Measurements from ENCODE around the gene LPAR3.

LPAR3 gene

DNA sequence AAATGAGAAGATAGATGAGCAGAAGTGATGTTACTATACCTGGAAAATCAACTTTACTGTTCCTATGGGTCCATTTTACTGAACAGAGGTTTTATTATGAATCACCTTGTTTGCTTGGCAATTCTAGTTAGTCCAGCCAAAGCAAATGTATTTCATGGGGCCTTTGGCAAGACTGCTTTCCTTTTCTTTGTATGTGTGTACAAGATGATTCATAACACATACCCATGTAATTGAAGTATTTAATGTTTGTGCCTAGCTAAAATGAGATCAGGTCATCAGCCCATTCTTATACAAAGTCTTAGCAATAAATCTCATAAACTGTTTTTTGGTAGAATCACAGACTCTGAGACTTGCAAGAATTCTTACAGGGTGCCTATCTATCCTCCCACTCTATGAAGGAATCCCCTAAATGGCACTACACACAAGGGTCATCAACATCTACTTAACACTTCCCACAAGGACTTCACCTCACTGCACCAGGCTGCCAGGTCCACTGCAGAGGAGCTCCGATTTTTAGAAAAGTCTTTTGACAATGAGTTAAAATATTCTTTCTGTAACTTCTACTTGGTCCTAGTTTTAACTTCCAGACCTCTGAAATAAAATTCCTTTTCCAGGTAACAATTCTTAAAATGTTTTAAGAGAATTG, 58.5 kb downstream of the LPAR3 start:
- H3K27me3 ChIP-seq (ENCODE audit: control insufficient read depth in 2 of 2, insufficient read depth in 2 of 2, low read length in 2 of 2): peaks cover 0 to 3% of the 10 kb centered on the region in 2 donors
- H3K9me3 ChIP-seq (ENCODE audit: control insufficient read depth in 2 of 2, low read length in 2 of 2): no peaks in the 10 kb centered on the region
- no peaks in the 10 kb centered on the region for H3K4me1 ChIP-seq (ENCODE audit: control insufficient read depth in 2 of 2, insufficient read depth in 2 of 2, low read length in 2 of 2)
- H3K4me3 ChIP-seq (ENCODE audit: low read length in 2 of 2): no peak overlapping the region
- no peak overlapping the region for H3K27ac ChIP-seq (ENCODE audit: low read depth in 2 of 2, low read length in 2 of 2)
- no peaks in the 10 kb centered on the region for H3K36me3 ChIP-seq (ENCODE audit: control insufficient read depth in 2 of 2, insufficient read depth in 2 of 2, low read length in 2 of 2)
- no peak overlapping the region for H3K9ac ChIP-seq (ENCODE audit: low read depth in 1 of 2, low read length in 2 of 2)

- no peak overlapping the region for H3K27ac ChIP-seq (ENCODE audit: low read depth in 2 of 2, low read length in 2 of 2)
Measured at GRCh38 chr1:84833194-84833593, 59.8 kb downstream of the LPAR3 start.

GRCh38 chr1:84830136-84830535, 62.9 kb downstream of the LPAR3 start:
- Histone ChIP-seq H3K4me1 (ENCODE audit: control insufficient read depth in 2 of 2, insufficient read depth in 2 of 2, low read length in 2 of 2) (no peaks in the 10 kb centered on the region), H3K27ac (ENCODE audit: low read depth in 2 of 2, low read length in 2 of 2) (no peak overlapping the region), H3K9me3 (ENCODE audit: control insufficient read depth in 2 of 2, low read length in 2 of 2) (no peaks in the 10 kb centered on the region), H3K27me3 (ENCODE audit: control insufficient read depth in 2 of 2, insufficient read depth in 2 of 2, low read length in 2 of 2) (no peaks in the 10 kb centered on the region), H3K36me3 (ENCODE audit: control insufficient read depth in 2 of 2, insufficient read depth in 2 of 2, low read length in 2 of 2) (no peaks in the 10 kb centered on the region), H3K4me3 (ENCODE audit: low read length in 2 of 2) (no peak overlapping the region), H3K9ac (ENCODE audit: low read depth in 1 of 2, low read length in 2 of 2) (no peak overlapping the region)

More at GRCh38 chr1:84833194-84833593, 59.8 kb downstream of the LPAR3 start:
- no peaks in the 10 kb centered on the region for H3K9me3 ChIP-seq (ENCODE audit: control insufficient read depth in 2 of 2, low read length in 2 of 2)
- H3K9ac ChIP-seq (ENCODE audit: low read depth in 1 of 2, low read length in 2 of 2): no peak overlapping the region
- no peaks in the 10 kb centered on the region for H3K4me1 ChIP-seq (ENCODE audit: control insufficient read depth in 2 of 2, insufficient read depth in 2 of 2, low read length in 2 of 2)
- H3K27me3 ChIP-seq (ENCODE audit: control insufficient read depth in 2 of 2, insufficient read depth in 2 of 2, low read length in 2 of 2): no peaks in the 10 kb centered on the region
- no peaks in the 10 kb centered on the region for H3K36me3 ChIP-seq (ENCODE audit: control insufficient read depth in 2 of 2, insufficient read depth in 2 of 2, low read length in 2 of 2)
- no peak overlapping the region for H3K4me3 ChIP-seq (ENCODE audit: low read length in 2 of 2)

GRCh38 chr1:84827976-84828375, 65.0 kb downstream of the LPAR3 start:
- Histone ChIP-seq H3K4me1 (ENCODE audit: control insufficient read depth in 2 of 2, insufficient read depth in 2 of 2, low read length in 2 of 2) (no peaks in the 10 kb centered on the region), H3K9me3 (ENCODE audit: control insufficient read depth in 2 of 2, low read length in 2 of 2) (no peaks in the 10 kb centered on the region), H3K27me3 (ENCODE audit: control insufficient read depth in 2 of 2, insufficient read depth in 2 of 2, low read length in 2 of 2) (no peaks in the 10 kb centered on the region), H3K36me3 (ENCODE audit: control insufficient read depth in 2 of 2, insufficient read depth in 2 of 2, low read length in 2 of 2) (no peaks in the 10 kb centered on the region), H3K4me3 (ENCODE audit: low read length in 2 of 2) (no peak overlapping the region), H3K9ac (ENCODE audit: low read depth in 1 of 2, low read length in 2 of 2) (no peak overlapping the region), H3K27ac (ENCODE audit: low read depth in 2 of 2, low read length in 2 of 2) (no peak overlapping the region)

DNA sequence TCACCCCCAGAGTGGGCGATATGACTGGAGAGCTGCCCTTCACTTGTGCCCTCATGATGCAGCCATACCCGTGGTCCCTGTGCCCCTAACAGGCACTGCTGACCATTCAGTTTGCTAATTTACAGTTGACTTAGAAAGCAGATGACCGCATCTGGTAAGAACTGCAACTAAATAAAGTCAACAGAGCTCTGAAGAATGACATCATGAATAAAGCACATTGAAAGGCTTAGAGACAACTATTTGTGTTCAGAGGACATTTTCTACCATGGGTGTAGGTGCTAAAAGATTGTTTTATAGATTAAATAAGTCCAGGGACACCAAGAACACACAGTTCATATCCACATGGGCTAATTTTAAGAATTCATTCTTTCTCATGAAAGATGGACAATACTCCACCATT, 65.5 kb downstream of the LPAR3 start:
- Histone ChIP-seq H3K4me1 (ENCODE audit: control insufficient read depth in 2 of 2, insufficient read depth in 2 of 2, low read length in 2 of 2) (no peaks in the 10 kb centered on the region), H3K4me3 (ENCODE audit: low read length in 2 of 2) (no peak overlapping the region), H3K27me3 (ENCODE audit: control insufficient read depth in 2 of 2, insufficient read depth in 2 of 2, low read length in 2 of 2) (no peaks in the 10 kb centered on the region), H3K9ac (ENCODE audit: low read depth in 1 of 2, low read length in 2 of 2) (no peak overlapping the region), H3K27ac (ENCODE audit: low read depth in 2 of 2, low read length in 2 of 2) (no peak overlapping the region), H3K36me3 (ENCODE audit: control insufficient read depth in 2 of 2, insufficient read depth in 2 of 2, low read length in 2 of 2) (no peaks in the 10 kb centered on the region), H3K9me3 (ENCODE audit: control insufficient read depth in 2 of 2, low read length in 2 of 2) (no peaks in the 10 kb centered on the region)

DNA sequence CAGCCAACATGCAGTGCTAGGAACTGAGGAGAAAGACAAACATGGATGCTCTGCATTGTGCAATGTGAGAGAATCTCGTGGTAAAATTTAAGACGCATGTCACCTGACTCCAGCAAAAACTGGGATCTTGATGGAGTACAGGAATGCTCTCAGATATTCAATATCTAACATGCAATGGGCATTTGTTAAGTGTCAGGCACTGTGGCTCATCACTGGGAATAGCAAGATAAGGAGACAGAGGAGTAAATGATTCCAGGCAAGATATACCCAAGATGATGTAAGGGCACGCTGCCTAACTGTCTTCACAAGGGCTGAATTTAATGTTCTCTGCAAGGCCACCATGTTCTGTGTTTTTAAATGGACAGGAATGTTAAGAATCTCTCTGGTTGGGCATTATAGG, 67.8 kb downstream of the LPAR3 start:
- Histone ChIP-seq H3K9ac (ENCODE audit: low read depth in 1 of 2, low read length in 2 of 2) (no peak overlapping the region), H3K27ac (ENCODE audit: low read depth in 2 of 2, low read length in 2 of 2) (no peak overlapping the region), H3K27me3 (ENCODE audit: control insufficient read depth in 2 of 2, insufficient read depth in 2 of 2, low read length in 2 of 2) (no peaks in the 10 kb centered on the region), H3K36me3 (ENCODE audit: control insufficient read depth in 2 of 2, insufficient read depth in 2 of 2, low read length in 2 of 2) (no peaks in the 10 kb centered on the region), H3K4me3 (ENCODE audit: low read length in 2 of 2) (no peak overlapping the region), H3K9me3 (ENCODE audit: control insufficient read depth in 2 of 2, low read length in 2 of 2) (no peaks in the 10 kb centered on the region), H3K4me1 (ENCODE audit: control insufficient read depth in 2 of 2, insufficient read depth in 2 of 2, low read length in 2 of 2) (no peaks in the 10 kb centered on the region)

DNA sequence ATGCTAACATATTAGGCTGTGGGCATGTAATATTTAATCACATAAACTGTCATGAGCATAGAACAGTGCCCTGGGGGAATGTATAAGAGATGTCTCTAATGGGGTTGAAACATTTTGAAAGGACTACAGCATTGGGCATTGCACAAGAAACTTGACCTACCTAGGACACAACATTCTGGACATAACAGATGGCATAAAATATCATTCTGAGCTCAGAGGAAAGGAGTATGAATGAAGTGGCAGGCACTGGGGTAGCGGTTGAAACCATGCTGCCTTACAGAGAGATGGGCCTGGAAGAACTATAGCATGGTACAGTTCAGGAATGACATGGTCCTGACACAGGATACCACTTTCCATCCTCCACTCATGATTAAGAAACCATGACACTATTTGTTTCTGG, 69.0 kb downstream of the LPAR3 start:
- no peaks in the 10 kb centered on the region for H3K4me1 ChIP-seq (ENCODE audit: control insufficient read depth in 2 of 2, insufficient read depth in 2 of 2, low read length in 2 of 2)
- no peak overlapping the region for H3K9ac ChIP-seq (ENCODE audit: low read depth in 1 of 2, low read length in 2 of 2)
- H3K36me3 ChIP-seq (ENCODE audit: control insufficient read depth in 2 of 2, insufficient read depth in 2 of 2, low read length in 2 of 2): no peaks in the 10 kb centered on the region
- H3K27ac ChIP-seq (ENCODE audit: low read depth in 2 of 2, low read length in 2 of 2): no peak overlapping the region
- H3K9me3 ChIP-seq (ENCODE audit: control insufficient read depth in 2 of 2, low read length in 2 of 2): no peaks in the 10 kb centered on the region
- H3K27me3 ChIP-seq (ENCODE audit: control insufficient read depth in 2 of 2, insufficient read depth in 2 of 2, low read length in 2 of 2): no peaks in the 10 kb centered on the region
- H3K4me3 ChIP-seq (ENCODE audit: low read length in 2 of 2): no peak overlapping the region

DNA sequence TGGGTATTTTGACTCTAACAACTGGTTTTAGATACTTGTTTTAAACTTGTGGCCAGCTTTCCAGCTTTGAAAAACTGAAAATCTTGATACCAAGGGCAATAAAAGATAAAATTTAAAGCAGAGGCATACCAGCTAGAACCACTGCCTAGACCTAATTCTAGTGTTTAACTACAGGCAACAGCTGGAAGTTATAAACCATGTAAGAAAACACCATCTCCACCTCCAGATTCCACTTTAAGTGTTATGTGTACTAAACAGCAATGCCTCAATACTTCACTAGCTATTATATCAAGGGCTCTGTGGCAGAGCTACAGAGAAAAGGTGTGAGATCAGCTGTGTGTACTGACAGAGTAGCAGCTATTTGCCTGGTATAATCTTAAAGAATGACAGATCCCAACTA, 69.5 kb downstream of the LPAR3 start:
- H3K27ac ChIP-seq (ENCODE audit: low read depth in 2 of 2, low read length in 2 of 2): no peak overlapping the region
- H3K9me3 ChIP-seq (ENCODE audit: control insufficient read depth in 2 of 2, low read length in 2 of 2): no peaks in the 10 kb centered on the region
- no peaks in the 10 kb centered on the region for H3K4me1 ChIP-seq (ENCODE audit: control insufficient read depth in 2 of 2, insufficient read depth in 2 of 2, low read length in 2 of 2)
- no peaks in the 10 kb centered on the region for H3K27me3 ChIP-seq (ENCODE audit: control insufficient read depth in 2 of 2, insufficient read depth in 2 of 2, low read length in 2 of 2)
- H3K4me3 ChIP-seq (ENCODE audit: low read length in 2 of 2): no peak overlapping the region
- H3K9ac ChIP-seq (ENCODE audit: low read depth in 1 of 2, low read length in 2 of 2): no peak overlapping the region
- H3K36me3 ChIP-seq (ENCODE audit: control insufficient read depth in 2 of 2, insufficient read depth in 2 of 2, low read length in 2 of 2): no peaks in the 10 kb centered on the region

GRCh38 chr1:84810343-84810742, 82.7 kb downstream of the LPAR3 start:
- Histone ChIP-seq H3K4me3 (ENCODE audit: low read length in 2 of 2) (no peak overlapping the region), H3K4me1 (ENCODE audit: control insufficient read depth in 2 of 2, insufficient read depth in 2 of 2, low read length in 2 of 2) (no peaks in the 10 kb centered on the region), H3K27ac (ENCODE audit: low read depth in 2 of 2, low read length in 2 of 2) (no peak overlapping the region), H3K36me3 (ENCODE audit: control insufficient read depth in 2 of 2, insufficient read depth in 2 of 2, low read length in 2 of 2) (no peaks in the 10 kb centered on the region), H3K27me3 (ENCODE audit: control insufficient read depth in 2 of 2, insufficient read depth in 2 of 2, low read length in 2 of 2) (no peaks in the 10 kb centered on the region), H3K9me3 (ENCODE audit: control insufficient read depth in 2 of 2, low read length in 2 of 2) (no peaks in the 10 kb centered on the region), H3K9ac (ENCODE audit: low read depth in 1 of 2, low read length in 2 of 2) (no peak overlapping the region)

GRCh38 chr1:84809023-84809422, 84.0 kb downstream of the LPAR3 start:
- H3K36me3 ChIP-seq (ENCODE audit: control insufficient read depth in 2 of 2, insufficient read depth in 2 of 2, low read length in 2 of 2): no peaks in the 10 kb centered on the region
- no peak overlapping the region for H3K9ac ChIP-seq (ENCODE audit: low read depth in 1 of 2, low read length in 2 of 2)
- H3K27ac ChIP-seq (ENCODE audit: low read depth in 2 of 2, low read length in 2 of 2): no peak overlapping the region
- H3K27me3 ChIP-seq (ENCODE audit: control insufficient read depth in 2 of 2, insufficient read depth in 2 of 2, low read length in 2 of 2): no peaks in the 10 kb centered on the region
- no peaks in the 10 kb centered on the region for H3K9me3 ChIP-seq (ENCODE audit: control insufficient read depth in 2 of 2, low read length in 2 of 2)
- peaks cover 0 to 4% of the 10 kb centered on the region in 2 donors for H3K4me1 ChIP-seq (ENCODE audit: control insufficient read depth in 2 of 2, insufficient read depth in 2 of 2, low read length in 2 of 2)
- H3K4me3 ChIP-seq (ENCODE audit: low read length in 2 of 2): no peak overlapping the region

- Histone ChIP-seq H3K4me3 (ENCODE audit: low read length in 2 of 2) (no peak overlapping the region), H3K9me3 (ENCODE audit: control insufficient read depth in 2 of 2, low read length in 2 of 2) (no peaks in the 10 kb centered on the region), H3K36me3 (ENCODE audit: control insufficient read depth in 2 of 2, insufficient read depth in 2 of 2, low read length in 2 of 2) (no peaks in the 10 kb centered on the region), H3K4me1 (ENCODE audit: control insufficient read depth in 2 of 2, insufficient read depth in 2 of 2, low read length in 2 of 2) (peaks cover 6 to 13% of the 10 kb centered on the region in 2 donors), H3K27me3 (ENCODE audit: control insufficient read depth in 2 of 2, insufficient read depth in 2 of 2, low read length in 2 of 2) (no peaks in the 10 kb centered on the region), H3K27ac (ENCODE audit: low read depth in 2 of 2, low read length in 2 of 2) (no peak overlapping the region), H3K9ac (ENCODE audit: low read depth in 1 of 2, low read length in 2 of 2) (no peak overlapping the region)
Measured at GRCh38 chr1:84803604-84804003, 89.4 kb downstream of the LPAR3 start.
